Loucy (cell line): ENCODE data around the gene NEDD4L.

ENCODE experiments used
- H2AFZ ChIP-seq: fragments of 200-600 bp; sonication (generic); 2 replicates; pipeline ENCODE4 v1.6.0; 2016; ENCODE audit warnings: antibody characterized with exemption, mild to moderate bottlenecking, low read length, moderate library complexity
- H3F3A ChIP-seq: fragments of 200-600 bp; 2 replicates; pipeline ENCODE4 v1.6.0; 2016; ENCODE audit warnings: antibody characterized with exemption, low read depth, mild to moderate bottlenecking
- H3K27me3 ChIP-seq: fragments of 200-600 bp; sonication (generic); 2 replicates; pipeline ENCODE4 v1.6.1; 2014; ENCODE audit warnings: low read length, mild to moderate bottlenecking; ENCODE audit not compliant: insufficient read depth, poor library complexity, severe bottlenecking
- H3K36me3 ChIP-seq: fragments of 200-600 bp; sonication (generic); 2 replicates; pipeline ENCODE4 v1.6.1; 2016; ENCODE audit warnings: low read length; ENCODE audit not compliant: insufficient read depth
- H3K4me1 ChIP-seq: fragments of 200-600 bp; sonication (generic); 2 replicates; pipeline ENCODE4 v1.5.1; 2014; ENCODE audit warnings: low read length, mild to moderate bottlenecking; ENCODE audit not compliant: insufficient read depth, poor library complexity, severe bottlenecking
- H3K4me2 ChIP-seq: fragments of 200-600 bp; sonication (generic); 2 replicates; pipeline ENCODE4 v1.6.0; 2014; ENCODE audit warnings: antibody characterized with exemption, low read length, low read depth, mild to moderate bottlenecking; ENCODE audit not compliant: poor library complexity, severe bottlenecking
- H3K4me3 ChIP-seq: fragments of 200-600 bp; sonication (generic); 2 replicates; pipeline ENCODE4 v1.5.1; 2014; ENCODE audit warnings: low read length, mild to moderate bottlenecking, mixed read lengths; ENCODE audit not compliant: poor library complexity, severe bottlenecking
- H3K79me2 ChIP-seq: fragments of 200-600 bp; sonication (generic); 2 replicates; pipeline ENCODE4 v1.6.1; 2014; ENCODE audit warnings: low read length; ENCODE audit not compliant: insufficient read depth
- H3K9ac ChIP-seq: fragments of 200-600 bp; sonication (generic); 2 replicates; pipeline ENCODE4 v1.6.0; 2014; ENCODE audit warnings: mild to moderate bottlenecking, low read depth, low read length, moderate library complexity; ENCODE audit not compliant: poor library complexity, severe bottlenecking
- H3K9me2 ChIP-seq: fragments of 200-600 bp; sonication (generic); replicated peaks from 2 replicates; pipeline ENCODE4 v1.6.1; 2016; ENCODE audit warnings: low read depth, low read length, mixed read lengths
- H3K9me3 ChIP-seq: fragments of 200-600 bp; sonication (generic); 2 replicates; pipeline ENCODE4 v1.6.1; 2014; ENCODE audit warnings: mild to moderate bottlenecking, antibody characterized with exemption, low read length, low read depth; ENCODE audit not compliant: insufficient read depth
- H4K20me1 ChIP-seq: fragments of 200-600 bp; sonication (generic); 2 replicates; pipeline ENCODE4 v1.6.0; 2014; ENCODE audit warnings: antibody characterized with exemption, low read length, mild to moderate bottlenecking; ENCODE audit not compliant: insufficient read depth, poor library complexity, severe bottlenecking
- CTCF ChIP-seq: fragments of 200-600 bp; sonication (generic); conservative IDR thresholded peaks from 2 replicates; pipeline ENCODE4 v1.5.1; 2014; ENCODE audit warnings: mild to moderate bottlenecking, antibody characterized with exemption, low read length
- EZH2phosphoT487 ChIP-seq: fragments of 200-600 bp; IDR thresholded peaks from 2 replicates; pipeline ENCODE4 v1.6.1; 2018; ENCODE audit warnings: antibody characterized with exemption, mild to moderate bottlenecking, moderate library complexity, borderline replicate concordance

Gene NEDD4L

DNA sequence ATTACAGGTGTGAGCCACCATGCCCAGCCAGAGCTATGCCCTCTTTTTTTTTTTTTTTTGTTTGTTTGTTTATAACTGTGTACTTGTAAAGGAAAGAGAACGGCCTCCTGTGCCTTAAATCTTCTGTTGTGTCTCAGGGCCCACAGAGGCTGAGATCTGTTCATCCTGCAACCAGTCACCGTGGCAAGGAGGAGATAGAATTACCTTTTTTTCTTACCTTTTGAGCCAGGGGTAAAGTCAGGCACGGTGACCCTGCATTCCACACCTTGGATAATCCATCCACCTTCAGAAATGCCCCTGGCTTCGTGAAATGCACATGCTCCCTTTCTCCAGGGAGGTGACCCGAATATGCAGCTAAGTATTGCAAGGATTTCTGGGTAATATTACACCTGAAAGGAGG, 12.8 kb downstream of the NEDD4L start:
- H3K4me2 ChIP-seq, result no peak overlapping the region

DNA sequence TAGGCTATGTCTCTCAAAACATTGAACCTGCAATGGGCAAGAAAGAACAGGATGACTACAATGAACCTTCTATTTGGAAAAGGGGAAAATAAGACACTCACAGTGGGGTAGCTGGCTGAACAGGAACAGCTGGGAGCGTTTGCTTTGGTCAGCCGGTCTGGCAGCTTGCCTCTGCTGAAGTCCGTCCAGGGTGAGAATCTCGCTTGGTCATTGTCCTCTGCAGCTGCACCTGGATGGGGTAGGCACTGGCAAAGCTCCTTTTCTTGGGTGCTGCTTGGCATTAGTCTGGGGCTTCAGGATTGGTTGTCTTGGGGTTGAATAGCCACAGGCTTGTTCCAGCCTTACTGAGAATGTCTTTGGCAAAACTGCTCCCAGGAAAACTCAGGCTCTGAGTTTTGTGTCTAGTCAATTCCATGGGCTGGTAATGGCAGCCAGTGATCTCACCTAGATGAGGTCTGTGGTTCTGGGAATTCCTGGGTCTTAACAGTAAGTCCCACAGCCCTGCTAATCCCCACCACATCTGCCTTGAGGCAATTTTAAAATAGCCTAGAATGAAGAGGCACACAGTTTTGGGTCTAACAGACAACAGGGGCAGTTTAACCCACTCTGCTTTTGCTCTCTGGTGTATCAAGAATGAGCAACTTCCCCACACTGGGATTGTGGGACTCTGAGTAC, 13.4 kb downstream of the NEDD4L start:
- Histone ChIP-seq H3K36me3 (no peaks in the 10 kb centered on the region), H3K9me2 (no peaks in the 10 kb centered on the region), H3K4me2 (no peak overlapping the region), H3K4me1 (peaks cover 10% of the 10 kb centered on the region), H3K27me3 (no peaks in the 10 kb centered on the region), H4K20me1 (no peaks in the 10 kb centered on the region), H3K9me3 (no peaks in the 10 kb centered on the region), H3K9ac (no peak overlapping the region), H2AFZ (no peak overlapping the region), H3F3A (no peaks in the 10 kb centered on the region), H3K4me3 (no peak overlapping the region), H3K79me2 (peaks cover 15% of the 10 kb centered on the region; the same call in 1 of the 2 replicates)
- TF ChIP-seq CTCF (no peak), EZH2phosphoT487 (no peak)

More for the DNA sequence above, 12.8 kb downstream of the NEDD4L start:
- H3K9me2 ChIP-seq, result no peaks in the 10 kb centered on the region
- no peaks in the 10 kb centered on the region for H3F3A ChIP-seq
- H3K9me3 ChIP-seq, result no peaks in the 10 kb centered on the region
- H2AFZ ChIP-seq, result no peak overlapping the region
- H3K4me1 ChIP-seq, result peaks cover 15% of the 10 kb centered on the region
- no peaks in the 10 kb centered on the region for H4K20me1 ChIP-seq
- H3K9ac ChIP-seq, result no peak overlapping the region
- no peak overlapping the region for H3K4me3 ChIP-seq
- H3K27me3 ChIP-seq, result no peaks in the 10 kb centered on the region
- peaks cover 15% of the 10 kb centered on the region; the same call in 1 of the 2 replicates for H3K79me2 ChIP-seq
- TF ChIP-seq CTCF, result no peak
- no peak for TF ChIP-seq EZH2phosphoT487
- H3K36me3 ChIP-seq, result no peaks in the 10 kb centered on the region

DNA sequence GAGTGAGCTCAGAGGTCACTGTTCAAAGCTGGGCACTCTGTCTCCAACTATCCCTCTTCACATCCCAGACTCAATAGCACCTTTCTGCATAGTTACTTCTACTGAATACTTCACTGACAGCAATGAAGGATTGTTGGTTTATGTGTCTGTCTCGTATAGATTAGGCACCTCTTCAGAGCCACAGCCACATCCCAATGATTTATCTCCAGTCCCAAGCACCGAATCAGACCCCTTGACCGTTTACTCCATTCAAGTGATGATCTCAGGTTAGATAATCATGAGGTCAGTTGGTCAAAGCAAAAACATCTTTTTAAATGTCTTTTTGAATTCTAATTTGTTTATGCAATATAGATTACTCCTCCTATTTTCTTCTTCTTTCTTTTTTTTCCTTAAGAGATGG, 14.7 kb downstream of the NEDD4L start:
- TF ChIP-seq CTCF (no peak), EZH2phosphoT487 (no peak)
- peaks cover 10% of the 10 kb centered on the region for H3K4me1 ChIP-seq
- H2AFZ ChIP-seq, result no peak overlapping the region
- H4K20me1 ChIP-seq, result no peaks in the 10 kb centered on the region
- no peaks in the 10 kb centered on the region for H3K9me2 ChIP-seq
- H3K4me2 ChIP-seq, result no peak overlapping the region
- no peaks in the 10 kb centered on the region for H3F3A ChIP-seq
- H3K27me3 ChIP-seq, result no peaks in the 10 kb centered on the region
- peaks cover 15% of the 10 kb centered on the region; the same call in 1 of the 2 replicates for H3K79me2 ChIP-seq
- no peaks in the 10 kb centered on the region for H3K9me3 ChIP-seq
- no peak overlapping the region for H3K4me3 ChIP-seq
- no peak overlapping the region for H3K9ac ChIP-seq
- no peaks in the 10 kb centered on the region for H3K36me3 ChIP-seq
